ENCODE results near the gene ABCC4. TPM values are rescaled to one million over a fixed set of nuclear protein-coding genes. Genes with fewer than 3 reads are reported as not detected.

The ABCC4 gene
- total RNA-seq, 1 experiment from 2014 or later = 25.7 TPM

DNA sequence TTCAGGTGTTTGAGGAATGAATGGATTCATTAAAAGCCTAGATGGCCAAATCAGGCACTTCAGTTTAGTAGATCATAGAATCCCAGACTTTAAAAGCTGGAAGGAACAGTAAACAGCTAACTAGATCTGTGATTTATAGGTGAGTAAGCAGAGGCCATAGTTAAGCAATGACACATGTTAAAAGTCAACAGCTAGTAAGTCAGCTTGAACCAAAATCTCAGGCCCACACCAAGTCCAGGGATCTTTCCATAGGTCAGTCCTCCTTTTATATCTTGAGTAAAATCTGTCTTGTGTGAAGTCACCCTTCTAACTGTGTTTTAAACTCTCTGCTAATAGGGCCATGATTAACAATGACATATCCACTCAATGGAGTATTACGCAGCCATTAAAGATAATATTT, 313.4 kb downstream of the ABCC4 start:
- Histone ChIP-seq H3K4me1 (no peaks in the 10 kb centered on the region), H3K4me3 (no peak overlapping the region), H3K36me3 (no peaks in the 10 kb centered on the region), H3K9me3 (replicated peaks) (no peaks in the 10 kb centered on the region), H3K27ac (no peak overlapping the region), H3K27me3 (no peaks in the 10 kb centered on the region)
- no peak for DNase-seq

DNA sequence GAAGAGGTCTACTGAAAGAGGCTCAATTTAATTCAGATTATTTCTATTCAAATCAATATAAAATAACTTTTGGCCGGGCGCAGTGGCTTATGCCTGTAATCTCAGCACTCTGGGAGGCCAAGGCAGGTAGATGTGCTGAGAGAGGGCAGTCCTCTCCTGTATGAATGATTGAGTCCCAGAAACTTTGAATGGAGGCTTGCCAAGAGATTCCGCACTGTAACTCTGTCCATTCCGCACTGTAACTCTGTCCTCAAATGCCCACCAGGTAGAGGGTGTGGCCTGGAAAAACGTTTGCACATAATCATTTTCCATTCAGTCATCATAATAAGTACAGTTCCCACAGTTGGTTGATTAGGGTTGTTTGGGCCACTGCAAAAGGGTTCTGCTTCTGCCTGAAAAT, 314.2 kb downstream of the ABCC4 start:
- Histone ChIP-seq H3K4me1 (no peaks in the 10 kb centered on the region), H3K36me3 (no peaks in the 10 kb centered on the region), H3K4me3 (no peak overlapping the region), H3K27me3 (no peaks in the 10 kb centered on the region), H3K9me3 (replicated peaks) (no peaks in the 10 kb centered on the region), H3K27ac (no peak overlapping the region)
- DNase-seq = no peak

DNA sequence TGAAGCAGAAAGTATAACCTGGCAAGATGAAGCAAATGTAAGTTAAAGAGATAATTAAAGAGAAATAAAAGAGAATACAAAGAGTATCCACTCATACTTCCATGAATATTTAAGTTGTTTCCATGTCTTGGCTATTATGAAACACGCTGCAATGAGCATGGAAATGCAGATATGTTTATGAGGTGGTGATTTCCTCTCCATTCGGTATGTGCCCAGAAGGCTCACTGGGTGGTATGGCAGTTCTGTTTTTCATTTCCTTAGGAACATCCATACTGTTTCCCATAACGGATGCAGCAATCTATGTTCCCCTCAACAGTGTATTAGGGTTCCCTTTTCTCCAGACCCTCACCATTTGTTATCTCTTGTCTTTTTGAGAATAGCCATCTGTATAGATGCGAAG, 316.3 kb downstream of the ABCC4 start:
- no peaks in the 10 kb centered on the region for H3K27me3 ChIP-seq
- no peak overlapping the region for H3K4me3 ChIP-seq
- H3K4me1 ChIP-seq = no peaks in the 10 kb centered on the region

DNA sequence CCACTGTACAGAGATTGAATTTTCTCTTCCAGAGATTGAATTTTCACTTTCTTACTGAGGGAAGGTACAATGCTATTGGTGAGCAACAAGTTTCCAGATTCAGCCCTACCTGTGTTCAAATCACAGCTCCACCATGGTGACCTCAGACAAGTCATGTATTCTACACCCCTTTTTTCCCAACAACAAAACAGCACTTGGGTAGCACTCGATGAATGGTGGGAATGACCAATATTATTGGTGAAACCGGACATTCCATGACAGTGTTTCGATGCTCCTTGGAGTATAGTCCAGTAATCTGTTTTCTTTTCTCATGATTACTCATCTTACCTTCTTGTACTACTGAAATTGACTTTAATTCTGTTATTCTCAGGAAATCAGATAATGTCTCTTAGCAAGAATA, 322.7 kb downstream of the ABCC4 start:
- no peak for DNase-seq
- Histone ChIP-seq H3K36me3 (no peaks in the 10 kb centered on the region), H3K27me3 (no peaks in the 10 kb centered on the region), H3K4me3 (no peak overlapping the region), H3K9me3 (replicated peaks) (no peaks in the 10 kb centered on the region), H3K27ac (no peak overlapping the region), H3K4me1 (no peaks in the 10 kb centered on the region)

More for the DNA sequence above, 316.3 kb downstream of the ABCC4 start:
- Histone ChIP-seq H3K27ac (no peak overlapping the region), H3K36me3 (no peaks in the 10 kb centered on the region), H3K9me3 (replicated peaks) (no peaks in the 10 kb centered on the region)
- DNase-seq = no peak

DNA sequence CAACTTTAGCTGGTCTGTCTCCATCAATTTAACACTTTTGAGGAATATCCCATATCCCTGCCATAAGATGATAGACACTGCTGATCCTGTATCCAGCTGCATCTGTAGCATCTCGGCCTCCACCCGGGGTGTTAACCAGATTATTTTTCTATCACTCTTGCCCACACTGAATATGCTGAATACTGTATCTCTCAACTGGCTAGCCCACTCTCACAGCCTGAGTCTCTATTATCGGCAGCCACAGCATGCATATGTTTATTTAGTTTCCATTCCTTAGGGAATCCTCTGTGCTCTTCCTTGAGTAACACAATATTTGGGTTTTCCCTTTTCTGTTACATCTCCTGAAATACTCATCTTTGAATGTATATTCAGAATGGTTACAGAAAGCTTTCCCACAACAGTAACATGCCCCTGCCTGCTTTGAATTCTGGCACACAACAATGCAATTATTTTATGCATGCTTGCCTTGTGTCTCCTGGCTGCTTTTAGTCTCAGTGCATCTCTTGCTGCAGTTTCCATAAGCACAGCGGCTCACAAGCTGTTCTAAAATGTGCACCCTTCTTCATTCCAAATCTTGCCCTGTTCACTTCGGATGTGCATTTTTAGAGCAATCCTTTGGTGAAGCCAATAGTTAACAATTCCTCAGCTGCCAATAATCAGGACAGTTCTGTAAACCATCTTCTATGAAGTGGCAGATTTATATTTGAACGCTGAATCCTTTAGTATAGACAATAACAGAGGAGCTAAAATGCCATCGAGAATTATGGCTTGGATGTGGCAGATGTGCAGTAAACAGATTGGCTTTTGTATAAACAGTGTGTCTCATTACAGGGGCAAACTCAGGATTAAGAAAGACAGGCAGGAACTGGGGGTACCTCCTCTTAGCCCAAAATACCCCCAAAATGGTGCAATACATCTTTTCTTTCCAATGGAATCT, 327.0 kb downstream of the ABCC4 start:
- 0 out of 2 replicates have a peak, but pooled peaks cover under 1% of the 10 kb centered on the region for H3K27me3 ChIP-seq
- no peaks in the 10 kb centered on the region for H3K36me3 ChIP-seq
- DNase-seq = no peak
- no peaks in the 10 kb centered on the region for H3K9me3 ChIP-seq (replicated peaks)
- H3K4me3 ChIP-seq = no peak overlapping the region
- no peaks in the 10 kb centered on the region for H3K4me1 ChIP-seq
- H3K27ac ChIP-seq = no peak overlapping the region

DNA sequence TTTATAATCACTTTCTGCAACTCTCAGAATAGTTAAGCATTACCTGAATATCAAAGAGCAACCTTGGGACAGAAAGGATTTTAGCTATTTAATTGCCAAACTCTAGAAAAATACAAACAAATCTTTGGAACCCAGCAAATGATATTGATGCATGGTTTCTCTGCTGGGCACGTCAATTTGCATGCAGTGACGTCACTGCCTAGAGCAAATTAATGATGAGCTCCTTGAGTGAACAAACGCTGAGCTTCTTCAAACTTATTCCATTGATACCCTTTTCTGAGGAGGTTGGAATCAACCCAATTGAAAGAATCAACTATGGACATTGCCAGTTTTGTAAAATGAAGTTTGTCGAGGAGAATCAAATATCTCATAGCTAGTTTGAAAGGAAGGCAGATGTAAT, 329.0 kb downstream of the ABCC4 start:
- DNase-seq = no peak

More for the DNA sequence above, 329.0 kb downstream of the ABCC4 start:
- Histone ChIP-seq H3K4me1 (no peaks in the 10 kb centered on the region), H3K27me3 (0 out of 2 replicates have a peak, but pooled peaks cover 5% of the 10 kb centered on the region), H3K4me3 (no peak overlapping the region), H3K27ac (no peak overlapping the region), H3K36me3 (no peaks in the 10 kb centered on the region), H3K9me3 (replicated peaks) (no peaks in the 10 kb centered on the region)

Measured in SJCRH30 (cell line).